ENCODE measurements around the gene MAGEF1.

Gene MAGEF1

DNA sequence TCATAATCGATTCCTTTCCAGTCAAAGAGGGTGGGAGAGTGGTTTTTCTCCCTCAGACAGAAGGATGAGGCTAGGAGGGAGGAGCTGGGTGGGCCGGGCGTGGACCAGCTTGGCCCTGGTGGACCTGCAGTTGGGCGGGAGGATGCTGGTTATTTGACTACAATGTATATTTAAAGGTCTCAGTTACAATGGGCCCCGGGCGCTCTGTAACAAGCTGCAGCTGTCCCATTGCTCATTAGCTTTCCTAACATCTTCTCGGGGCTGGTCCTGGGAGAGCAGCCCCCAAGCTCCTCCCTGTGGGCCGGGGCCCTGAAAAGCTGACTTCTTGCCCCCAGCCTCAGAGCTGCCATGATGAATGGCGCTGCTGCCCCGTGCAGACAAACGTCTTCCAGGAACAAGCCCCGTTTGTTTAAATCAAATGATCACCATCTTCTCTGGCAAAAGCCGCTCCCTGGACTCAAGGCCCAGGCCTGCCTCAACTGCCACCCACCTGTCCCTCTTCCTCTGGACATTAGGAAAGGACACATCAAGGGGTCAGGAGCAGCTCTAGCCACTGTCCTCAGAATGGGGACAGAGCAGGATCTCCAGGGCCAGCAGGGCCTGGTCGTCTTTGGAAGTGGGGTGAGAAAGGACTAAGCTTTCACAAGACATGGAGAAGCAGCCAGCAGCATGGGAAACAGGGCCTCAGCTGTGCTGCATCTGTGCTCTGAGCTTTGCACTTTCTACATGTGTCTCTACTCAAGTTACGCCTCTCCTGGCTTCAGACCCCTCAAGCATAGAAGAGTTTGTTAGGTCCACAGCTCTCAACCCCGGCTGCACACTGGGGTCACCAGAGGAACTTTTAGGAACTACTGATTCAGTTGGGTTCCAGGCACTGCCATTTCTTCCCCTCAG lies 38.6 kb downstream of the MAGEF1 start:
- no peak for DNase-seq

GRCh38 chr3:184672335-184672734 lies 39.5 kb downstream of the MAGEF1 start:
- DNase-seq: no peak

DNA sequence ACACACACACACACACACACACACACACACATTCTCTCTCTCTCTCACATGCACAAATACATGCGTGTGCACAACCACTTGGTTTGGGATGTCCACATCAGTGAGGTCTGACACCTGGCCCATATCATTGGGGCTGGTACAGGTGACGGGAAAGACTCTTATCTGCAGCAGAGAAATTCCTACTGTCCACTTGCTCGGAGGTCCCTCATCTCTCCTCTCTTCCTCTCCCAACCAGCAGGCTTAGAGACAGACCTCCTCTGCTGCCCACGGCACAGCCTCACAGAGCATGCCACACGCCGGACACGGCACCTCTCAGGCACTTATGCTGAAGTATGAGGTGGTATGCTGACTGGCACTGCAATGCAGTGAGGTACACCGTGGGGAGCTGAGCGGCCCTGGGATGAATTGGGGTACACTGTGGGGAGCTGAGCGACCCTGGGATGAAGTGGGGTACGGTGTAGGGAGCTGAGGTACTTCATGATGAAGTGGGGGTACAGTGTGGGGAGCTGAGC lies 41.7 kb downstream of the MAGEF1 start:
- DNase-seq: no peak

DNA sequence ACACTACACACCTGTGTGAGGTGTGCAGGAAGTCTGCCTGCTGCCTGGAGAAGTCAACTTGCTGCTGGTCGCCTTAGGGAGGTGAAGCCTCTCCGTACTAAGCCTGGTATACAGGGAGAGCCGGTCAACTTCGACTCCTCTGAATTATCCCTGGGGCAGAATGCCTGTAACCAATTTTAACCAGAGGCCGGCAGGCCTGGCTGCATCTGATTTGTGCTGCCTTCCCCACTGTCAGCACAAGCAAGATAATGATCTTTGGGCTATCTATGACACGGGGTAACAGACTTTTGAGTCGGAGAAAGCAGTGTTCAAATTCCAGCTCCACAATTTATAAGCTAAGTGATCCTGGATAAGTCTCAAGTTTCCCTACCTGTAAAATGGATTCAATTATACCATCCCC lies 42.3 kb downstream of the MAGEF1 start:
- DNase-seq: no peak

- DNase-seq: no peak
Observed at GRCh38 chr3:184666442-184666841, 45.4 kb downstream of the MAGEF1 start.

GRCh38 chr3:184665101-184665500 lies 46.8 kb downstream of the MAGEF1 start:
- DNase-seq: no peak

DNA sequence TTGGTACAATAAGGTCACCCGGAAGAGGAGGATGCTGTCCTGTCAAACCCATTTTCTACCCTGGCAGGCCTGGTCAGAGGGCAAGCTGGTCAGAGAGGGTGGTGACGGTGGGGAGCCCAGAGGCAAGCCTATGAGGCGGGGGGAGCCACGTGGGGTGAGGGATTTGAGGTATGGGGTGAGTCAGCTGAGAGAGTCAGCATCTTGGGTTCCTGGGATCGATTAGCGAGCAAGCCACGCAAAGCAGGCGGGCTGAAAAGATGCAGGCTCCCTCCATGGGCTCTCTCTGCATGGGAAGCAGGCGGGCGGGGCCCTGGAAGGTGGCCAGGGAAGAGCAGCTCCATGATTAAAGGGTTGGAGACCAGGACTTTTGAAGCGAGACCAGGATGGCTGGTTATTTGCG lies 48.1 kb downstream of the MAGEF1 start:
- no peak for DNase-seq

- no peak for DNase-seq
Observed at GRCh38 chr3:184663356-184663755, 48.5 kb downstream of the MAGEF1 start.

GRCh38 chr3:184662187-184662586 lies 49.7 kb downstream of the MAGEF1 start:
- no peak for DNase-seq

GRCh38 chr3:184660931-184661330 lies 50.9 kb downstream of the MAGEF1 start:
- DNase-seq: no peak
